Fibroblast of skin of abdomen (primary cell): ENCODE results near the gene MTUS2.

Experiments used
- DNase-seq: peaks from one replicate; pipeline ENCODE4 v3.0.0-alpha.2; 2013

Gene MTUS2

DNA sequence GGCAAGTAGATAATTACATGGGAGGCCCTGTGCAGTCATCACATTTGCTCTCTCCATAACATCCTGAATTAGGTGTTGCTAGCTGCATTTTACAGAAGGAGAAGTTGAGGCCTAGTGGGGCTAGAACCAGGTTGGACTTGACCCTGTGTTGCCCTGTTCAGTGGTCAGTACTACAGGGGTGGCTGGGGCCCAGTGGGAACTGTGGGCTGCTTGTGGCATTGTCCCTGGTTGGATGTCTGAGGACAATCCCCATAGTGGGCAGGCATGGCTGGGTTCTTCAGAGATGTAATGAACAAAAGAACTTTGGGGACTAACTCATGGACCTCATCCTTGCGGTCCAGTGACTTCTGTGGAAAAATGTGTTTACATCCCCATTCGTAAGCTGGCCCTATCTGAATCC is 38.9 kb downstream of the MTUS2 start:
- DNase-seq: no peak

GRCh38 chr13:28859717-28860116 is 39.6 kb downstream of the MTUS2 start:
- DNase-seq: no peak

GRCh38 chr13:28864544-28864943 is 44.4 kb downstream of the MTUS2 start:
- no peak for DNase-seq

- no peak for DNase-seq
These were observed 45.1 kb downstream of the MTUS2 start for GRCh38 chr13:28865149-28865744.

- no peak for DNase-seq
These were observed 45.8 kb downstream of the MTUS2 start for GRCh38 chr13:28865951-28866350.

DNA sequence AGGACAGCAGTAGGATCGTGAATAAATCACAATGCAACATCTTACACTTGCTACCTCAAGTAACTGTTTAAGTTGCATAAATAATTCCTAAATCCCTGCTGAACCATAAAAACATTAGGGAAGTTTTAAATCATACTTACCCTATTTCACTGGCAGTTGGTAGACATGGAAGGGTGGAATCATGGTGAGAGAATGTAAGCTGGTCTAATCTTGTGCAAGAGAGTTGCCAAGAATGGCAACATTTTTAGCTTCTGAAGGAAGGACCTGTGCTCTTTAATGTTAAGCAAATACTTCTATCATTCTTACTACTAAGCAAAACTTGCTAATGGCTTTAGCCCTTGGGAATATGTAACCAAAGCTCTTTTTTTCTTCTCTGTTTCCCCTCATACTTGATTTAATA is 46.8 kb downstream of the MTUS2 start:
- DNase-seq: no peak

DNA sequence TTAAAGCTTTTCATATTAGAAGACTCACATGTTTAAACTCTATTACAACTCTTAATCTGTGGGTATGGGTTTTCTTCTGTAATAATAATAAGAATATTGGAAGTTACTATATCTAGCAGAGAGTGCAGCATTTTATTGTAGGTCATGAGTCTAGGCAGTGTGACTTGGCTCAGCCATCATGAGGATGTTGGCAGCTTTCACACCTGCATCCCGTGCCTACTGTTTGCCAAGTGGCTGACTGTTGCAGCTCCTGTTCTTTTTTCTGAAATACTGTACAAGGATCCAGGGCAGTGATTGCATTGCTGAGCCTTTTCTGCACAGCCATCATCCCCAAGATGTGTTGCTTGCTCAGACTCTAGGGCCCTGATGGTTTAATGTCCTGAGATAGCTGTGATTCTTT is 47.4 kb downstream of the MTUS2 start:
- DNase-seq: no peak

GRCh38 chr13:28872427-28873176 is 52.5 kb downstream of the MTUS2 start:
- no peak for DNase-seq

DNA sequence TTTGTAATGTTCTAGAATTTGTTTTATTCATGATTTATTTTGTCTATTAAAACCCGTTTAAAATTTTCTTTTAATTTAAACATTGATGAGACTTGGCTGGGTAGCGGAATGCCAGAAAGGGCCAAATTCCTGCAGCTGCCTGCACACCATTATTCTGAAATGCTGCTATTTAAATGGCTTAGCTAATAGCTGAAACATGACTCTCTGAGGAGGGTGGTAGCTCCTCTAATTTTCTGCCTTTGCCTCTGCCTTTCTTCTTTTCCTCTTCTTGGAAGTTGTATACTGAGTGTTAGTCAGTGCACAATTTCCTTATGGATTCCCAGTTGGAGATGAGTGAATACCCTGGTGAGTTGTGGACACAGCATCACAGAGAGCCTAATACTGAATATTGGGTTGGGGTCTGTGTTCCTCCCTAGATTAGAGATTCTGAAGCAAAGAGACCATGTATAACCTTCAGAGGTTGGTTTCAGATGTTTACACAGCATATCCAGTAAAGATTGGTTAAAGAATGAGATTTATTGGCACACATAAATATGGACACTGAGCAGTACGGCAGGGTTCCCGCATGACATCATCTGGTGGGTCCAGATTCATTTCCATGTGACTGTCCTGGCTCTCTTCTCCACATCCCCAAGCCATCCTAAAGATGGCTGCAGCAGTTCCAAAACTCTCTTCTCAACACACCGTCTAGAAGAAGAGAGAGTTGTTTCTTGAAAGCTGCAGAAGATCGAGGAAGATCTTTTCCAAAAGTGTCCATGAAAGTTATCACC is 55.9 kb downstream of the MTUS2 start:
- DNase-seq: no peak

DNA sequence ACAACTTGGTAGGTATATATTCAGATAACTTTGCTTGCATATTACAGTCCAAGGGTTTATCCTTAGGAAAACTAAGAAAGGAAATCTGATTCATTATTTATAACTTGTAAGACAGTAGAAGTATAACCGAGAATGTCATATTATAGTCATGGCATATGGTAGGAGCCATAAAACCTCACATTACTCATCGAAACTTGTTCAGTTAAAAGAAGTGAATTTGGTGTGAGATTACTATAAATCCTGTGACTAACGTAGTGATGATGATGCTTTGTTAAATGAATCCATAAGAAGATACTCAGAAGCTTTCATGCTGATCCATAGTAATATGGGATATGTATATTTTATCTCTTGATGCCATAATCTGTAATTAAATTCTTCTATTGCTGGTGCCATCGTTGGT is 57.3 kb downstream of the MTUS2 start:
- no peak for DNase-seq

GRCh38 chr13:28885181-28885580 is 65.0 kb downstream of the MTUS2 start:
- no peak for DNase-seq

- DNase-seq: no peak
These were observed 69.1 kb downstream of the MTUS2 start for GRCh38 chr13:28889086-28889732.

DNA sequence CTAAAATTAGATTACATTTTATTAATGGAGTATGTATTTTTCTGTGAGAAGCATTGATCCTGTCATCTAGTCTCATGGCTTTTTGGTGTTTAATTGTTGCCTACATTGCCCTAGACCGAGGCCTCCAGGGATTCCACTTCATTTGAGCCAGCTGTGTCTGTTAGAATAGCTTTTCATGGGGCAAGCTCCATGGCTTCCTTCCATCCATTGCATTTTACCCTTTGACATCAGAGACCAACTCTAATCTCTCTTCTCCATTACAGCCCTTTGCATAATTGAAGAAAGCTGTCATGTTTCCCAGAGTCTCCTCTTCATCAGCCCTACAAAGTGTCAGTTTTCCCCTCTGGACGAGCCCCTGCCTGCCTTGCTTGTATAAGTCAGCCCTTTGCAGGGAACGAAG is 70.6 kb downstream of the MTUS2 start:
- DNase-seq: no peak

DNA sequence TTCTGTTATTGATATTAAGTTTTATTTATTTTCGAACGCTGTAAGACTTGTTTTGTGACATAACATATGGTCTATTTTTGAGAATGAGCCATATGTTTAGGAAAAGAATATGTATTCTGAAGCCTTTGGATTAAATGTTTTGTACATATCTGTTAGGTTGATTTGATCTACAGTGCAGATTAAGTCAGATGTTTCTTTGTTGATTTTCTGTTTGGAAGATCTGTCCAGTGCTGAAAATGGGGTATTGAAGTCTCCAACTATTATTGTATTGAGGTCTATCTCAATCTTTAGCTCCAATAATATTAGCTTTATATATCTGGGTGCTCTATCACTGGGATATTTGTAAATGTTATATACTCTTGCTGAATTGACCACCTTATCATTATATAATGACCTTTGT is 97.9 kb downstream of the MTUS2 start:
- DNase-seq: no peak

GRCh38 chr13:28922341-28922740 is 102.2 kb downstream of the MTUS2 start:
- DNase-seq: no peak

DNA sequence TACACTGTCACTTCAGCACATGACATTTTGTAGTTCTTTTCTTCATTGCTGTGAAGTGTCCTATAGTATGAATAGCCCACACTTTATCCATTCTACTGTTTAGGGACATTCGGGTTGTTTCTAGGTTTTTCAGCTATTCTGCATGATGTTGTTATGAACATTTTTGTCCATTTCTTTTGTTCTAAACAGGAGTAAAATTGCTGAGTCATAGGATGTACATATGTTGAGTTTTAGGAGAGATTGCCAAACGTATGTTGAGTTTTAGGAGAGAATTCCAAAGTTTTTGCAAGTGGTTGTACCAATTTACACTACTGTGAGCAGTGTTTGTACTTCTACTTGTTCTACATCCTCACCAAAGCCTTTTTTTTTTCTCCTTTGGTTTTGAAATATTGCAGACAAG is 115.0 kb downstream of the MTUS2 start:
- DNase-seq: no peak

DNA sequence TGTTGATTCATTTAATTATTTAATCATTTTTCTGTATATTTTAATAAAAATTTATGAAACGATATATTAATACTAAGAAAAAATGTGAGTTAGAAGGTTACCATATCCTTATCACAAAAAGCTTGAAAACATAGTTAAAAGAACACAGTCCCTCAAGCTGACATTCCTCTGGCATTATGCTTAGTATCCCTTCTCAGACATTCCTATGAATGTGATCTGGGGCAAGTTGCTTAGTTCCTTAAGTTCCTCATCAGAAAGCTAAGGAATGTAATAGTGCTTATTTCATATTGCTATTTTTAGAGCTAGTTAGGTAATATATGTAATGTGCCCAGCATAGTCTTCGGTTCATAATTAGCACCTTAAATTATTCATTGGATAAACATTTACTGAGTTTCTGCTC is 122.8 kb downstream of the MTUS2 start:
- no peak for DNase-seq

- DNase-seq: no peak
These were observed 133.7 kb downstream of the MTUS2 start for GRCh38 chr13:28953714-28954418.

- no peak for DNase-seq
These were observed 134.2 kb downstream of the MTUS2 start for GRCh38 chr13:28954419-28954725.

GRCh38 chr13:28954810-28955209 is 134.7 kb downstream of the MTUS2 start:
- DNase-seq: no peak

DNA sequence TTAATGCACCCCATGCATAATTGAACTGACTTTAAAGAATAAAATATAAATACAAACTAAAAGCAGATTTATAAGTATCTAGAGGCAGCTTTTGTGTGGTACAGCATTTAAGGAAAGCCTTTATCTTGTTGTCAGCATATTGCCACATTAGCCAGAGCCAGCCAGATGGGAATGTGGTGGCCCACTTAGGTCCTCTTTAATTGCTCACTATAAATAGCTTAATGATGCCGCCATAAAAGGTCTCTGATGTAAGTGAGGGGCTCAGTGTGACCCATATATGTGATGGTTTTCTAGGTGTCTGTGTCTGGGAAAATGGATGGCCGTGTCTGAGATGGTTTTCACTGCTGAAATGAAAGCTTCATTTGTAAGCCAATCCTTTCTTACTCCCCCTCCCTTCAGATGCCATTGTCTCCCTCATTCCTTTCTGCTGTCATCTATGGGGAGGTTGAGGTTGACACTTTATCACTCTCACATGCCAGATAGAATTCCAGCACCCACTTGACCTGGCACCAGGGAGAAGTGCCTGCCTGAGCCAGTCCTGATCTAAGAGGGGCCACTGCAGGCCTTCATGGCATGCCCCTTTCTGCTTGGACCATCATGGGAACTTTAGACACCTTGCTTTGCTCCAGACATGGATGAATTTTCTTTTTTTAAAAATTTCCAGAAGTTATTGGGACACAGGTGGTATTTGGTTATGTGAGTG is 135.3 kb downstream of the MTUS2 start:
- no peak for DNase-seq

DNA sequence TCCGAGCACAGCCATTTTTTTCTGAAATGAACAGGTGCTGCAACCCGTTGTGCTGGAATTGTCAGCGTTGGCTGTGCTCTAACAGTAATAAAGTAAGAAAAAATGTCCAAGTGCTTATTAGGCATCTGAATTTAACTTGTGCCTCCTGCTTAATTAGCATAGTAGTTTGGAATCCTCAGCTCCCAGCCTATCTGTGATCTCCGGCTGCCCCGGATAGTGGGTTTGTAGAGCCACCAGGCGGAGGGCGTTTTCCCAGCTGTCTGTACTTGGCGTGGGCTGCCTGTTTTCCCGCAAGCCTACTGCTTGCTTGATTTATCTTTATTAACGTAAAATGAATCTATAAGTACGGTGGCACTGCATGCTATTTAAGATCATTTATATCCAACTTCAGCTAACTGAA is 137.9 kb downstream of the MTUS2 start:
- DNase-seq: no peak
